Choroid plexus epithelial cell (primary cell): ENCODE results near the gene SRGAP3.

Experiments
- DNase-seq: peaks from one replicate; pipeline ENCODE4 v3.0.0-alpha.2; 2010; ENCODE audit warnings: low read depth
- H3K4me3 ChIP-seq: 2 replicates; pipeline ENCODE4 v1.5.1; 2011; ENCODE audit warnings: low read depth, mild to moderate bottlenecking, control low read depth, low read length, moderate library complexity
- CTCF ChIP-seq: conservative IDR thresholded peaks from 2 replicates; pipeline ENCODE4 v1.5.1; 2011; ENCODE audit warnings: low read depth, mild to moderate bottlenecking, control low read depth, inconsistent platforms, low read length, moderate library complexity

SRGAP3 gene

DNA sequence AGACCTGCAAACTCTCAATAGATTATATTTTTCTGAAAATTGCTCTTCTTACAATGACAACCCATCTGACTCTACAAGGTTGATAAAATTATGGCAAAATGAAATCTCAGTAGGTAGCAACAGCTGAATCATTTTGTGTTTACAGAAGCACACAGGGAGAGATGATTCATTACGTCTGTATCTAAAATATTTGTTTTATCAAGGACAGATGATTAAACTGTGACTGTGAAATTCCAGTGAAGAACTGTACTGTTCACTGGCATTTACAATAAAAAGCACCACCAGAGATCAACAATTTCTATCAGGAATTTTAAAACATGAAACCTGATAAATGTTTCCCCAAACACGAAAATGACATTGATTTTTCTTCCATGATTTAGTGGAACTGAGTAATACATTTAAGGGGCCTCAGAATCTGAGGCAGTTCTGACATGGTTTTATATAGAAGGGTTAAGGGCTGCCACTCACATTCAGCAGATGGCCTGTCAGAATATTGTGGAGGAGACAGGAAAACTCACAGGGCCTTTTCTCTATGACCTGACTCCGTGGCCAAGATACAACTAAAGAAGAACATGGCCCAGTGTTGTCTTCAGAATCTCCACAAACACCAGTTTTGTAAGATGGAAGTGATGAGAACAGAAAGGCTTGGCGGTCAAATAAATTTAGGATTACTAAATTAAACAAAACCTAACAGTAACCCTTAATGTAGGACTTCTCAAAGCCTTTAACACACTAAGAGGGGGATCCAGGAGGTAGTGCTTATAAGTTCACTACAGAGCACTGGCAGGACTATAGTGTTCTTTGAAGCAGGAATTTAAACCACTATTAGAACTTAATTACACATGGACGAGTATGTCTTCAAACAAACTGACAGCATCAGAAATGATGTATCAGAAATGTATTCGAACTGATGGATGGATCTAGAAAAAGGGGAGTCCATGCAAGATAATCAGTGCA lies 312.1 kb downstream of the SRGAP3 start:
- peak; percentile 92 for DNase-seq
- TF ChIP-seq CTCF, result no peak
- no peak overlapping the region for H3K4me3 ChIP-seq

- no peak overlapping the region for H3K4me3 ChIP-seq
- DNase-seq, result no peak
- TF ChIP-seq CTCF, result no peak
These were observed 316.9 kb downstream of the SRGAP3 start for GRCh38 chr3:8932507-8932906.

DNA sequence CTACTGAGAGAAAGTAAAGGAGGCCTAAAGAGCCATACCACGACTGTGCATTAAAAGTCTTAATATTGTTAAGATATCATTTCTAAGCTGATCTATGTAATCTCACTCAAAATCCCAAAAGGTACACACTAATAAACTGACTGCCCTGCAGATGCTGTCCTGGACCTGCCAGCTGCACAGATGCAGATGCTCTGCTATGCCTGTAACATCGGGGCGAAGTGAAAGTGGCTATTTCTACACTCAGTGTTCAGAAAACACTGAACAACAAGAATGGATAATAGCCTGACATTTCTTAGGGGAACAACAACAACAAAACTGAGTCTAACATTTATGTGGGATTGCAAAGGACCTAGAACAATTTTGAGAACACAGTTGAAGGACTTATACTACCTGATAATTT lies 318.1 kb downstream of the SRGAP3 start:
- H3K4me3 ChIP-seq, result no peak overlapping the region
- TF ChIP-seq CTCF, result no peak
- DNase-seq, result peak; percentile 23
